HG03342 (cell line): Measurements from ENCODE around the gene PLXNA2.

Experiments
- ATAC-seq: cut with Tn5 transposase; IDR thresholded peaks from one replicate; pipeline ENCODE4 v1.9.1; 2021; ENCODE audit warnings: mild to moderate bottlenecking, moderate library complexity; ENCODE audit not compliant: unreplicated experiment

Gene PLXNA2

GRCh38 chr1:208149213-208149612 is 95.0 kb downstream of the PLXNA2 start:
- ATAC-seq, result no peak

- ATAC-seq, result no peak
Observed at GRCh38 chr1:208148380-208148779, 95.8 kb downstream of the PLXNA2 start.

GRCh38 chr1:208146650-208147049 is 97.5 kb downstream of the PLXNA2 start:
- ATAC-seq, result no peak

- ATAC-seq, result no peak
Observed at GRCh38 chr1:208145167-208145566, 99.0 kb downstream of the PLXNA2 start.

GRCh38 chr1:208142590-208143382 is 101.4 kb downstream of the PLXNA2 start:
- ATAC-seq, result no peak

- ATAC-seq, result no peak
Observed at GRCh38 chr1:208141610-208142192, 102.5 kb downstream of the PLXNA2 start.

- ATAC-seq, result no peak
Observed at GRCh38 chr1:208139434-208140045, 104.6 kb downstream of the PLXNA2 start.

- ATAC-seq, result no peak
Observed at GRCh38 chr1:208137193-208137592, 107.0 kb downstream of the PLXNA2 start.

- no peak for ATAC-seq
Observed at GRCh38 chr1:208136459-208137182, 107.6 kb downstream of the PLXNA2 start.

- no peak for ATAC-seq
Observed at GRCh38 chr1:208135354-208135753, 108.8 kb downstream of the PLXNA2 start.

- ATAC-seq, result no peak
Observed at GRCh38 chr1:208134491-208134890, 109.7 kb downstream of the PLXNA2 start.

- ATAC-seq, result no peak
Observed at GRCh38 chr1:208133355-208133754, 110.8 kb downstream of the PLXNA2 start.

GRCh38 chr1:208132287-208132882 is 111.8 kb downstream of the PLXNA2 start:
- peak; percentile 94 for ATAC-seq

- ATAC-seq, result peak; percentile 32
Observed at GRCh38 chr1:208131621-208132286, 112.4 kb downstream of the PLXNA2 start.

GRCh38 chr1:208129487-208129886 is 114.7 kb downstream of the PLXNA2 start:
- ATAC-seq, result no peak

- ATAC-seq, result no peak
Observed at GRCh38 chr1:208129060-208129459, 115.1 kb downstream of the PLXNA2 start.

GRCh38 chr1:208127792-208128529 is 116.2 kb downstream of the PLXNA2 start:
- no peak for ATAC-seq

GRCh38 chr1:208127284-208127683 is 116.9 kb downstream of the PLXNA2 start:
- ATAC-seq, result no peak

GRCh38 chr1:208126108-208126507 is 118.1 kb downstream of the PLXNA2 start:
- ATAC-seq, result no peak
